ENCODE data around the gene KAZN. TPM values are rescaled to one million over a fixed set of nuclear protein-coding genes. Genes with fewer than 3 reads are reported as not detected.

KAZN gene
- total RNA-seq, 1 donor from 2014 or later = 0.51 TPM

DNA sequence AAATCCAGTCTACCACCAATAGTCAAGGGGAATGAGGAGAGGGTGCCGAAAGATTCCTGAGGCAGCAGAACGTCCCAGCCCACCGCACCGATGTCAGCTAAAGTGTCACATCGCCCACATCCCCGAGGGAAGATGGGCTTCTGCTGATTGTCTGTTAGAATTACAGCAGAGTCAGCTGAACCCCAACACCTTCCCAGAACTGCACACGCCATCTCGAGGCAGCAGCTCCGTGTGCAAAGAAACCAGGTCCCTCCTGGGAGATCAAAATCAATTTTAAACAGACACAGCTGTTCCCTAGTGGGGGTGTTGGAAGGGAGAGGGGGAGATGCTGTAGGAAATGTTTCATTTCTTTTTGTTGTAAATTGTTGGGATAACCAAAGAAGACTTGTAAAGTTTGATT, 12.8 kb upstream of the KAZN start:
- no peak for DNase-seq (ENCODE audit: low read depth in 2 of 2)

- DNase-seq (ENCODE audit: low read depth in 2 of 2) = no peak
Measured at GRCh38 chr1:14590411-14591180, 7.9 kb upstream of the KAZN start.

DNA sequence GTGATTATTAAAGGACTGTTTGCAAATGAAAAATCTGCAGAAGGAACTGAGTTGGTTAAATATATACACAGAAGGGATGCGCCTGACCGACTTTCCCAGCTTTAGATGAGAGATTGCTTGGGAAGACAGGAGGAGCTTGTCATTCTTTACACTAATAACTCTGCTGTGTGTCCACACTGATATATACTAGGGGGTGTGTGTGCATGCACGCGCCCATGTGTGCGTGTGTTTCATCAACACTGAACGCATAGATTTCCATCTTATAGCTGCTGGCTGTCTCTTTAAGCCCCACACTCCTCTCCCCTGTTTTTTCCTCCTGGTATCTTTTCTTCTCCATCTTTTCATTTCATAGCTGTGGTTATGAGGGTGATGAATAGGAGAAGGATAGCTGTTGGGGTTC, 6.9 kb upstream of the KAZN start:
- no peak for DNase-seq (ENCODE audit: low read depth in 2 of 2)

DNA sequence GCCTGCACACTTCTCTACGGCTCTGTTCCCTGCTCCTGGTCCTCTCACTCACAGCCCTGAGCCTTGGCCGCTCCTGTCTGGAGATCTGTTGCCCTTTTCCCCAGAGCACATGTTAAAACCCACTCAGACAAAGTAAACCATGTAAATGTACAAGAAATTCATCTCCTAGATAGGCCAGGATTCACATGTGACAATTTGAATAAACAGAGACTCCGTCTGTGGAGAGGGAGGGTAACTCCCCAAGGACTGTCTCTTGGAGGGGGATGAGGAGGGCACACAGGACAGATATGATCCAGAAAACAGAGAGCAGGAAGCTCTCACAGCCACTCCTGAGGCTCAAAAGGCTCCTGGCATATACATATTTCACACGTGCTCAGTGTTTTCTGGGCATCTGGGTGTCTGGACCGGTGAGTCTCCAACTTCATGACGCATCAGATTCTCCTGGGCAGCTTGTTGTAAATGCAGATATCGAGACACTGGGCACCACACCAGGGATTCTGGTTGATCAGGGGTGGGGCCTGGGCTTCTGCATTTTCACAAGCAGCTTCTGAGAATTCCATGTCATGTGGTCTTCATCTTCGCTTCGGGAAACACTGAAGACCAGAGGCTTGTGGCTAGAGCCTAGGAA, 6.4 kb upstream of the KAZN start:
- no peak for DNase-seq (ENCODE audit: low read depth in 2 of 2)

GRCh38 chr1:14593302-14593701, 5.2 kb upstream of the KAZN start:
- no peak for DNase-seq (ENCODE audit: low read depth in 2 of 2)

DNA sequence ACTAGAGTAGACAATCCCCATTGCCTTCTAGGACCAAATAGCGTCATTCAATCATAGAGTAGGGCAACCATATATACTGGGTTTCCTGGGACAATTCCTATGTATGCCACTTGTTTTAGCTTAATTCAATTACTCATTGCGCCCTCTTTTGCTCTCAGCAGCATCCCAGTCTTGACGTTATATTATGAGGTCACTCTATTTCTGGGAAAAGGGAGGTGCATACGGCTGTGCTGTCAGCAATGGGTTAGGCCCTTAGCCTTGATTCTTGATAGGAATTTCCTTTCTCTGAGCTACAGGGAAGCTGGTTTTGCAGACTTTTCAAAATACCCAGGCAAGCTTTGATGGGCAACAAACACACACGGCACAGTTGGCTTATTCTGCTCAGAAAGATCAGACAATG, 4.4 kb upstream of the KAZN start:
- no peak for DNase-seq (ENCODE audit: low read depth in 2 of 2)

- DNase-seq (ENCODE audit: low read depth in 2 of 2) = no peak
Measured at GRCh38 chr1:14596591-14596990, 1.9 kb upstream of the KAZN start.

- DNase-seq (ENCODE audit: low read depth in 2 of 2) = no peak
Measured at GRCh38 chr1:14597343-14598006, 1.0 kb upstream of the KAZN start.

DNA sequence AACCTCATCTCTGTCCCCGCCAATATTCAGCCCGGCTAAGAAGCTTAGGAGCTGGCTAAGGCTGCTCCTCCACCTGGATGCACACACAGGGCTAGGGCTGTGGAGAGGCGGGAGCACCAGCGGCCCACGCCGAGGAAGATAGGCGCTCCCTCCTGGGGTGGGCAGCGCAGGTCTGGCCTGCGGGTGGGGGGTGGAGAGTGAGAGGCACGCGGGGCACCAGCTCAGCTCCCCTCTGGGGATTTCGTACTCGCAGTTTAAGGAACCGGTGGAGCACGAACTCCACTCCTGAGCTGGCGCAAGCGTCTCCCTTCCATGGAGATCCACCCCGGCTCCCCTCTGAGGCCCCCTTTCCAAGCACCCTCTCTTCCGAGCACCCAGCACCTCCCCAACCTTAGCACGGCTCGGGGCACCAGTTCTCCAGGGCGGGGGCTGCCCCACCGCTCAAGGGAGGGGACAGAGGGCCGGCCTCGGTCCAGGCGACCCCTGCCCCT, 433 bp upstream of the KAZN start:
- no peak for DNase-seq (ENCODE audit: low read depth in 2 of 2)

DNA sequence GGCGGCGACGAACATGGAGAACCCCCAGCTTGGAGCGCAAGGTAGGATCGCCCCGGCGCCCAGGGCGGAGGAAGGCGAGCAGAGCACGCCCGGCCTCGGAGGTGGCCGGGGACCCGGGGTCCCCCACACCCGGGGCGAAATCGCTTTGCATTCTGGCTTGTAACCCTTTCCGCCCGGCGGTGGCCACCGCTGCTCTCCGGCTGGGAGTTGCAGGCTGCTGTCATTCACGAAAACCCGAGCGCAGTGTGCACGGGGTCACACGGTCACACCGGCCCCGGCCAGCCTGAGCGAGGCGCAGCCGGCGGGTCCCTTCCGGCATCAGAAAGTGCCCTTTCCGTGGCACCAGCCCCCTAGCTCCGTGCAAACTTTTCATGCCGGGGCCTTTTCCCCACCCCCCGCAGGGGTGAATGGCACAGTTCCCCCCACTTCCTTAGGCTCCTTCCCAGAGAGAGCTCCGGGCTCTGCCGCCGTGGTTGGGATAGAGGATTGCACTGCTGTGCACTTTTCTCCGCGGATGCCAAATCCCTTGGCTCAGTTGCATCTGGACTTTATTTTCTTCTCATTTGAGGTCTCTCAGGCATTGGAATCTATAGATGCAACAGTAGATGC, 802 bp downstream of the KAZN start:
- no peak for DNase-seq (ENCODE audit: low read depth in 2 of 2)

- DNase-seq (ENCODE audit: low read depth in 2 of 2) = no peak
Measured at GRCh38 chr1:14599800-14600199, 1.3 kb downstream of the KAZN start.

- DNase-seq (ENCODE audit: low read depth in 2 of 2) = no peak
Measured at GRCh38 chr1:14600405-14601112, 2.1 kb downstream of the KAZN start.

DNA sequence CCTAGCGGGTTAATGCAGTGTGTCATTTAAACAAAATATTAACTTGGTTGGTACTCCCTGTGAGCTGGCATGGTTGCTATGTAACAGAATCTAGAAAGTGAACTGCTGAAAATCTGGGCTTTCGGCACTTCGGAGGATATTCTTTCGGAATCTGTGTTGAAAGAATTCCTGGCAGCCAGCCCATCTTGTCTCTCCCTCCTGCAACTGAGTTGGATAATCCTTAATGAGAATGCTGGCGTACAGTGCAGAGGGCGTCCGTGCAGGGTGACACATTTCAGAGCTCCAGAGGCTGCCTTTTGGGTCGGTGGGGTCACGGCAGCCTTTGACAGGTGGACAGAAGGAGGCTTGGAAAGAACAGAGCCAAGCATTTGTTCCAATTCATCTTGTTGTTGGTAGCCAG, 3.7 kb downstream of the KAZN start:
- no peak for DNase-seq (ENCODE audit: low read depth in 2 of 2)

DNA sequence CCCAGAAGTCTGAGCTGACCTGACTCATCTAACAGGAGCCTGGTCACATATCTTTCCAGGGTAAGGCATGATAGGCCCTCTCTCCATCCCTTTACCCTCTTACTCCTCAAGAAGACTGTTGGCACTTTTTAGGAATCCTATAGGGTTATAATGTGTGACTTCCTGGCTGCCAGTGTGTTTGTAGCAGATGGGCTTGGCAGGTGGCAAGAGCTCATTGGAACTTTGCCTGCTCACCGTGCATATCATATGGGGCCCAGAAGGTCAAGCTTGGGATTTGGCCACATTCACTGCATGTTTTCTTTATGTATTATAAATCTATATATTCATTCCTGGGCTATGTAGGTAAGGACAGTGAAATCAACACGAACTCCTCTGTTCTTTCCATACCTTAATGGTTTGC, 5.2 kb downstream of the KAZN start:
- no peak for DNase-seq (ENCODE audit: low read depth in 2 of 2)

GRCh38 chr1:14604414-14604813, 5.9 kb downstream of the KAZN start:
- no peak for DNase-seq (ENCODE audit: low read depth in 2 of 2)

- no peak for DNase-seq (ENCODE audit: low read depth in 2 of 2)
Measured at GRCh38 chr1:14605945-14606344, 7.5 kb downstream of the KAZN start.

- no peak for DNase-seq (ENCODE audit: low read depth in 2 of 2)
Measured at GRCh38 chr1:14606632-14607031, 8.1 kb downstream of the KAZN start.

GRCh38 chr1:14607295-14607694, 8.8 kb downstream of the KAZN start:
- DNase-seq (ENCODE audit: low read depth in 2 of 2) = no peak

DNA sequence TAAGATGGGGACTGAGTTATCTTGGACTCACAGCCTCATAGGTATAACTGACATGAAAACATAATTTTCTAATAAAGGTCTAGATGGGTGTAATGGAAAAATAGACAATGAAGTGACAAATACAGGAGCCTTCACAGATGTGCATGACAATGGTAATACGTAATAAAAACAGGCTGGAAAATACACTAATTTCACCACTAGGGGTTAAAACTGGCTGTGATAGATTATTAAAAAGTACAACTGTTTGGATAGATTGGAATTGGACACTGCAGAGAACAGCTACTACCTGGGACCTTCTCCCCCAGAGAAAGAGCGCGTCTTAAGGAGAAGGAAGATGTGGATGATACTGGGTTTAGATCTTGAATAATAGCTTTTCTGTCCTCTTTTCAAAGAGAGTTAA, 9.8 kb downstream of the KAZN start:
- DNase-seq (ENCODE audit: low read depth in 2 of 2) = no peak

DNA sequence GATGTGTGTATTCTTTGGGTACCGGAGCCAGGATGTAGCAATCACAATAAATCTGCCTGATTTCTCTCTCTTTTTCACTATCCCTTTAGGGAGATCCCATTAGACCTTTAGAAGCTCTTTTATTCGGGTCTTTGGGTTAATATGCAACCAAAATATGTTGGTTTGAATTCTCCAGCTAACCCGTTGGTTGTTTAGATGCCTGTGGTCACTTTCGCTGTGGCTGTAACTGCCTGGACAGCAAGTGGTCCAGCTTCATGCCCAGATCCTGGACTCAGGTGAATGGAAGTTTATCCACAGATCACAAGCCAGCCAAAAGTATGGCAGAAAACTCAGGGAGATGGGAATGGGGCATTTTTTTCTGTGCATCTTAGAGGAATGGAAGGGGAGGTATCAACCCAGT, 12.3 kb downstream of the KAZN start:
- DNase-seq (ENCODE audit: low read depth in 2 of 2) = no peak

GRCh38 chr1:14611792-14612191, 13.3 kb downstream of the KAZN start:
- DNase-seq (ENCODE audit: low read depth in 2 of 2) = no peak

DNA sequence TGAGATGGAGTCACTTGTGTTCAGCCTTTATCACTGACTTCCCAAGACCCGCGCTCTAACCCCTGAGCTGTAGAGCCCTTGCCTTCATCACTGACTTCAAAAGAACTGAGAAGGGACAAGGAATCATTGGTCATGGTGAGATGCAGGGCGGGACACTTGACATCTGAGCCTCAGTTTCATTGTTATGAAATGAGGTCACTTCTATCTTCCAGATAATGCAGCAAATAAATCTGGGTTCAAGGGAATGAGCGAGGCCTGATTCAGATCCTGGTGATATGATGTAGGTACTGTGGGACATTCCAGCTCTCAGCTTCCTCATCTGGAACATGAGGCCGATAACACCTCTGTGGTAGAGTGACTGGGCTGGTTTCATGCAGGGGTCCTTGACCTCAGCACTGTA, 13.8 kb downstream of the KAZN start:
- DNase-seq (ENCODE audit: low read depth in 2 of 2) = no peak
